Left cardiac atrium (tissue), 4 donors: ENCODE data around the gene GTSE1. TPM values are rescaled to one million over a fixed set of nuclear protein-coding genes. Genes with fewer than 3 reads are reported as not detected.
A peak's percentile ranks its signal among the peaks of the same experiment; 100 is the strongest.

ENCODE experiments used
- ATAC-seq, 2 donors: fragments of 200-7000 bp; cut with Tn5 transposase; one replicate each; pipeline ENCODE4 v1.9.1; 2020; ENCODE audit warnings: mild to moderate bottlenecking in 2 of 2, moderate library complexity in 2 of 2
- DNase-seq: peaks from one replicate; pipeline ENCODE4 v3.0.0-alpha.2; 2020
- intact Hi-C, 2 donors: fragments of 100-400 bp; cut with DNase I; formaldehyde crosslinking; loops; one replicate each; pipeline versions ENCODE4 v1.14.1 to v1.15.1; 2022 to 2023
- total RNA-seq, 2 donors: library from RNA; stranded (reverse); fragmentation: NEBNext Ultra II Directional; extraction: Animal tissue kit (Norgen Biotek cat#: 25700); gene quantifications; one replicate each; pipeline ENCODE4 v1.2.1, GENCODE V29; 2021
- donor health status: DM: no; HTN: yes; CAD: no.
- donor health status: DM: no; HTN: yes; CAD: no; lungs with severe emphysema.
- donor health status: DM: yes; HTN: yes; CAD: no.
- donor health status: Dilated cardiomyopathy.

GTSE1 gene
- total RNA-seq, 2 donors from 2014 or later, result 0.24 to 0.94 TPM

GRCh38 chr22:46340676-46341075 lies 44.0 kb downstream of the GTSE1 start:
- ATAC-seq (no peak), DNase-seq (no peak)
- intact Hi-C loops, result no loop called here

DNA sequence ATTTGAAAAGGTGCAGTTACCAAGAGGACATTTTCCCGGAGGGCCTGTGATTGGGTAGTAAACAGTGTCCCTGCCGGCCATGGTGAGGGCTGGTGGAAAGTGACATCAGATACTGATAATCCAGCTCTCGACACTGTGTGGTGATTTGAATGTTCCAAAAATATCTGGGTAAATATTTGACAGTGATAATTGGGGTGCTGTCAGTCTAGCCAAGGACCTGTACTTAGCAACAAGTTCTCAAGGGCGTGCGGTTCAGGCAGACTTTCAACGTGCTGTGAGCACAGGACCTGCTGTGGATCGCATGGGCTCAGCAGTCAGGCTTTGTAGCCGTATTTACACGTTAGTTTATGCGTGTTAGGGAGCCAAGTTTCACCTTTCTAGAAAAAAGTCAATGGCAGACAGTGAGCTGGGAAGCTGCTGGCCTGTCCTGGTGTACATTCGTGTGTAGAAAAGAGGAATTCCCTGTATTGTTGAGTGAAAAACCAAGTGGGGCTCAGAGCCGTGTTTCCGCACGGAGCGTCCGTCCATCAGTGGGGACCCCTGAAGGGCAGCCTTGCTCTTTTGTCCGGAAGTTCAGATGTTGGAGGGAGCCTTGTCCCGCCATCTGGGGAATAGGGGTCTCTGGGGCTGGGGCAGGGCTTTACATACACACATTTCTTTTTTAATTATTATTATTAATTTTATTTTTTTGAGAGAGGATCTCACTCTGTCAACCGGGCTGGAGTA lies 50.2 kb downstream of the GTSE1 start:
- intact Hi-C loops, result no loop called here
- peak; percentile 77 to 86 for ATAC-seq
- peak; percentile 62 for DNase-seq

GRCh38 chr22:46347646-46348045 lies 51.0 kb downstream of the GTSE1 start:
- ATAC-seq (no peak), DNase-seq (no peak)
- intact Hi-C loops, result no loop called here

GRCh38 chr22:46348099-46348695 lies 51.5 kb downstream of the GTSE1 start:
- DNase-seq (no peak), ATAC-seq (peak in 1 of 2 donors; percentile 3)
- intact Hi-C loops, result no loop called here

- intact Hi-C loops, result no loop called here
- ATAC-seq (no peak), DNase-seq (no peak)
Observed at GRCh38 chr22:46349238-46349637, 52.6 kb downstream of the GTSE1 start.

GRCh38 chr22:46349681-46350080 lies 53.0 kb downstream of the GTSE1 start:
- ATAC-seq (no peak), DNase-seq (no peak)

GRCh38 chr22:46350121-46350520 lies 53.5 kb downstream of the GTSE1 start:
- no peak for ATAC-seq
- intact Hi-C loops, result no loop called here

More at GRCh38 chr22:46349681-46350080, 53.0 kb downstream of the GTSE1 start:
- intact Hi-C loops, result no loop called here

DNA sequence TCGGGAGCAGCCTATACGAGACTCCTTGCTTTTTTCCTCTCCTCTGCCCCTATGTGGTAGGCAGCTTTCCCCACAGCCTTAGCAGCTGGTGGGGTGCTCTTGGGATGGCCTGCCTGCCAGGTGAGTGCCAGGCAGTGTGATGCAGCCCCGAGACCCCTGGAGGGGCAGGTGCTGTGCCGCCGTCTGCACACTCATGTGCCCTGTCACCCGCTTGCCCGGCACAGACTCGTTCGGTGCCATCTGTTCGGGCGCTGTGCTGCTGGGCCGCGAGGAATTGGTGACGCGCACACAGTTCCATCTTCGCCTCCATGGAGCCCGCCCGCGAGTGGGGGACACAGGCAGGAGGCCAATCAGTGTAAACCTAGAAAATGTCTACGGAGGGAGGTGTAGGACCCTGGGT lies 54.0 kb downstream of the GTSE1 start:
- intact Hi-C loops, result no loop called here
- no peak for DNase-seq
- ATAC-seq, result no peak

More at GRCh38 chr22:46350121-46350520, 53.5 kb downstream of the GTSE1 start:
- DNase-seq, result no peak

- intact Hi-C loops, result no loop called here
- DNase-seq, result peak; percentile 10
Observed at GRCh38 chr22:46351131-46351735, 54.6 kb downstream of the GTSE1 start.

DNA sequence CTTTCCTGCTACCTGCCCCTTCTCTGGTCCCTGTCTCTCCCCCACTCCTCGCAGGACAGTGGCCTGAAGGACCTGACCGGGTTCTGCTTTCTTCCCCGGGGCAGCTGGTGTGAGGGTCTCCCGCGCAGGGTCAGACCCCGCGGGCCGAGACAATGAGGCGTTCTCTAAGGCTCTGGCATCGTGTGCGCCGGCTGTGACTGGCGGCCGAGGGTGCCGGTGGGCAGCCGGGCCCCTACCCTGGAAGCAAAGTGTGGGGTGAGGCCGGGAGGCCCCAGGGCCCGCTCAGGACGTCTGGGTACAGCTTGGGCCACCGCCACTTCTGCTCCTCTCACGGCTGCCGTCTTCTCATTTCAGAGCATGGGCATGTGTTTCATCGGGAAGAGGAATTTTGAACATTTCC lies 55.1 kb downstream of the GTSE1 start:
- intact Hi-C loops, result no loop called here
- no peak for DNase-seq
- no peak for ATAC-seq

More at GRCh38 chr22:46351131-46351735, 54.6 kb downstream of the GTSE1 start:
- no peak for ATAC-seq

- intact Hi-C loops, result no loop called here
- DNase-seq (no peak), ATAC-seq (no peak)
Observed at GRCh38 chr22:46352276-46352675, 55.6 kb downstream of the GTSE1 start.

DNA sequence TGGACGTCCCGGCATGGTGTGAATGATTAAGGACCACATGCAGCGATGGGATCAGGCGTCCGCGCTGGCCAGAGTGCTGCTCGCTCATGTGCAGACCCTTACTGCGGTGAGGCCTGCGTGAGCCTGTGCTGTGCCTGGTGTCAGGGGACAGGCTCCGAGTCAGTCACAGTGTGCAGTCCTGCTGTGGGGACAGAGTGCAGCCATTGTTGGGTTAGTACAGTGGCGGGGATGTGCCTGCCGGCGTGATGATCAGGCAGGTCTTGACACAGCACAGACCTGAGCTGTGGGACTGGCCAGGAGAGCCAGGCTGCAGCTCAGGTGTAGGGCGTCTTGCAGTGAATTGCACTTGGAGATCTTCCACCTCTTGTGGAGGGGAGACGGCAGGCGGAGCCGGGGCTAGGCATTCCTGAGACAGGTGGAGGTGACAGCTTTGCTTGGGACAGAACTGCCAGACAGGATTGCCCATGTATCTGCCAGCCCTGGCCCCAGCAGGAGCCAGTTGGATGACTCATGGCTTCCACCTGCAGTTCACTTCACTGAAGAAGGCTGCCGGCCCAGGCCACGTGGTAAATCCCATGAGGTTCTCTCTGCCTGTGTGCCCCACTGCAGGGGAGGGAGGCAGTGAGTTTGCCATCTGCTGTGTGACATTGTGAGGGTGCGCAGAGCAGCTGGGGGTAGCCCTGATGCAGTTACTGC lies 56.2 kb downstream of the GTSE1 start:
- ATAC-seq, result peak; percentile 10 to 66
- intact Hi-C loops, result no loop called here
- DNase-seq, result peak; percentile 53

- peak in 1 of 2 donors; percentile 26 for ATAC-seq
- intact Hi-C loops, result no loop called here
- DNase-seq, result no peak
Observed at GRCh38 chr22:46353483-46354105, 56.9 kb downstream of the GTSE1 start.

DNA sequence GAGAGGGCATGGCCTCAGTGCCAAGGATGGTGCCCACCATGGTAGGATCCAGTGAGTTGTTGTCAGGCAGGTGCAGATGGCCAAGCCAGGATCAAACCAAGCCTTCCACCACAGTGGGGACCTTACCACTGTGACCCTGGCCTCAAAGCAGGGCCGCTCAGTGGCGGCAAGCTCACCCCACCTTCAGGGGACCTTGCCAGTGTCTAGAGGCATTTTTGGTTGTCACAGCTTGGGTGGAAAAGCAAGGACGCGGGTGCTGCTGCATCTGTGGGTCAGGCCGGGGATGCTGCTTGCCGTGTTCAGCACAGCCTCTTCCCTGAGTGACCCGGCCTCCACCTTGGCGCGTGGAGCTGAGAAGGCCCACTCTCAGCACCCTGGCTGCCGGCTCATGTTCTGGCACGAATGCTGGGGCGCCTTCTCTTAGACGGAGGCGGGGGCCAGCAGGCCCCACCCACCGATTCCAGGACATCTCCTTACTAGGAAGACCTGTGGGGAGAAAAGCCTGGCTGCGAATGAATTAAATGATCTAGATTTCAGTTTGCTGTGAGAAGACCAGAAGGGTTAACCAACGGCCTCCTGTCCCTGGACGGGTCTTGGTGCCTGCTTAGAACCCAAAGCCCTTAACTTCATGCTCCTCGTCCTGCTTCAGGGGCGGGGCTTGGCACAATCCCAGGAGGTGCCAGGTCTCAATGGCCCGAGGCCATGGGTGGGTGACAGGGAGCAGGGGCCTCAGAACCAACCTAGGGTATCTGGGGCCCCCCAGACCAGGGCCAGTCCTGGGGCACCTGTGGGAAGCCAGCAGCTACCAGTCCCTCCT lies 57.7 kb downstream of the GTSE1 start:
- intact Hi-C loops, result no loop called here
- DNase-seq (no peak), ATAC-seq (no peak)

GRCh38 chr22:46354993-46355305 lies 58.3 kb downstream of the GTSE1 start:
- ATAC-seq, result no peak
- intact Hi-C loops, result no loop called here
- no peak for DNase-seq

DNA sequence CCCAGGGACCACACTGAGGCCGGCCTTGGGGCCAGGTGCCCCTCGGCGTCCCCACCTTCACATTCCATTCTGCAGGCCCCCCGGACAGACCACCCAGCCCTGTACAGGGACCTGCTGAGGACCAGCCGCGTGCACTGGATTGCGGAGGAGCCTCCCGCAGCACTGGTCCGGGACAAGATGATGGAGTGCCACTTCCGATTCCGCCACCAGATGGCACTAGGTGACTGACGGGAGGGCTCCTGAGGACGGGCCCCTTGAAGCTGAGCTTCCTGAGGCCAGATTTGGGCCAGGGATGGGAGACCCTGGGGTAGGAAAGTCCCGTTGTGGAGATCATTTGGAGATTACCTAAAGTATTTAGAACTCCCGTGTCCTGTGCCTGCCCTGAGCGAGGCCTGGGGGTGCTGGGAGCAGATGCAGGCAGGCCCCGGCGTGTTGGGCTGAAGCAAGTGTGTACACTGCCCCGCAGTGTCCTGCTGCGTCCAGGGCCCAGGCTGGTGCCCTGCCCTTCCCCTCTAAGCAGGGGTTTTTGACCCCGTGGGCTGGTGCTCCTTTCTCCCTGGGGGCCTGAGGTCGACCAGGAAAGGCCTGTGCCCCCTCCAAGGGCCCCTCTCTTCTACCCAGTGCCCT lies 58.8 kb downstream of the GTSE1 start:
- DNase-seq (peak; percentile 75), ATAC-seq (peak; percentile 35 to 48)
- intact Hi-C loops, result no loop called here

GRCh38 chr22:46355996-46356471 lies 59.4 kb downstream of the GTSE1 start:
- intact Hi-C loops, result no loop called here
- DNase-seq (no peak), ATAC-seq (no peak)
